Activated CD4-positive, CD25-positive, alpha-beta regulatory T cell (primary cell): ENCODE measurements around the gene BCAS1.
"Not testable (repeated sequence)": the region's sequence is repeated elsewhere in the genome, so short reads cannot be mapped to it uniquely, and the experiment has no call there.

Experiments used
- DNase-seq, 4 experiments: peaks; one replicate each; lab custom pipeline; 2025; lab: John Stamatoyannopoulos, UW

Gene BCAS1

GRCh38 chr20:53941680-53942471 lies 128.5 kb downstream of the BCAS1 start:
- DNase-seq = no peak

GRCh38 chr20:53940907-53941545 lies 129.4 kb downstream of the BCAS1 start:
- no peak for DNase-seq

GRCh38 chr20:53940360-53940702 lies 130.1 kb downstream of the BCAS1 start:
- no peak for DNase-seq

- DNase-seq = peak; percentile 10 to 46 (median 24)
Measured at GRCh38 chr20:53939572-53940359, 130.6 kb downstream of the BCAS1 start.

GRCh38 chr20:53939190-53939571 lies 131.2 kb downstream of the BCAS1 start:
- no peak for DNase-seq

- no peak for DNase-seq
Measured at GRCh38 chr20:53938739-53939138, 131.7 kb downstream of the BCAS1 start.

GRCh38 chr20:53937929-53938367 lies 132.4 kb downstream of the BCAS1 start:
- DNase-seq = no peak

GRCh38 chr20:53937339-53937741 lies 133.1 kb downstream of the BCAS1 start:
- no peak for DNase-seq

GRCh38 chr20:53935344-53936084 lies 134.9 kb downstream of the BCAS1 start:
- DNase-seq = no peak

GRCh38 chr20:53934421-53935343 lies 135.7 kb downstream of the BCAS1 start:
- no peak for DNase-seq

- DNase-seq = no peak
Measured at GRCh38 chr20:53933232-53933846, 137.1 kb downstream of the BCAS1 start.

GRCh38 chr20:53932655-53933192 lies 137.7 kb downstream of the BCAS1 start:
- not testable (repeated sequence) for DNase-seq

- no peak for DNase-seq
Measured at GRCh38 chr20:53931597-53931996, 138.8 kb downstream of the BCAS1 start.

- DNase-seq = no peak
Measured at GRCh38 chr20:53930651-53931504, 139.5 kb downstream of the BCAS1 start.

- DNase-seq = no peak
Measured at GRCh38 chr20:53929974-53930650, 140.3 kb downstream of the BCAS1 start.

GRCh38 chr20:53929399-53929798 lies 141.0 kb downstream of the BCAS1 start:
- no peak for DNase-seq

GRCh38 chr20:53927990-53928389 lies 142.4 kb downstream of the BCAS1 start:
- no peak for DNase-seq

- DNase-seq = no peak
Measured at GRCh38 chr20:53926428-53927028, 143.9 kb downstream of the BCAS1 start.
